GM12891 (cell line): Measurements from ENCODE around the gene HPD.

Experiments used
- PAX5 ChIP-seq: IDR thresholded peaks from 2 replicates; pipeline ENCODE4 v1.6.1; 2011; ENCODE audit warnings: low read length, moderate library complexity, mild to moderate bottlenecking; ENCODE audit not compliant: insufficient read depth, severe bottlenecking
- POLR2A ChIP-seq: IDR thresholded peaks from 2 replicates; pipeline ENCODE4 v1.6.1; 2011; ENCODE audit warnings: low read depth, low read length, control low read depth
- POLR2AphosphoS5 ChIP-seq: IDR thresholded peaks from 2 replicates; pipeline ENCODE4 v1.6.1; 2011; ENCODE audit warnings: low read depth, low read length, control low read depth
- POU2F2 ChIP-seq: IDR thresholded peaks from 2 replicates; pipeline ENCODE4 v1.6.1; 2011; ENCODE audit warnings: low read depth, mild to moderate bottlenecking, control low read depth, low read length, moderate library complexity
- SPI1 ChIP-seq: IDR thresholded peaks from 2 replicates; pipeline ENCODE4 v1.6.1; 2011; ENCODE audit warnings: low read depth, low read length, control low read depth
- TAF1 ChIP-seq: IDR thresholded peaks from 2 replicates; pipeline ENCODE4 v1.6.1; 2011; ENCODE audit warnings: low read depth, low read length, control low read depth

DNA sequence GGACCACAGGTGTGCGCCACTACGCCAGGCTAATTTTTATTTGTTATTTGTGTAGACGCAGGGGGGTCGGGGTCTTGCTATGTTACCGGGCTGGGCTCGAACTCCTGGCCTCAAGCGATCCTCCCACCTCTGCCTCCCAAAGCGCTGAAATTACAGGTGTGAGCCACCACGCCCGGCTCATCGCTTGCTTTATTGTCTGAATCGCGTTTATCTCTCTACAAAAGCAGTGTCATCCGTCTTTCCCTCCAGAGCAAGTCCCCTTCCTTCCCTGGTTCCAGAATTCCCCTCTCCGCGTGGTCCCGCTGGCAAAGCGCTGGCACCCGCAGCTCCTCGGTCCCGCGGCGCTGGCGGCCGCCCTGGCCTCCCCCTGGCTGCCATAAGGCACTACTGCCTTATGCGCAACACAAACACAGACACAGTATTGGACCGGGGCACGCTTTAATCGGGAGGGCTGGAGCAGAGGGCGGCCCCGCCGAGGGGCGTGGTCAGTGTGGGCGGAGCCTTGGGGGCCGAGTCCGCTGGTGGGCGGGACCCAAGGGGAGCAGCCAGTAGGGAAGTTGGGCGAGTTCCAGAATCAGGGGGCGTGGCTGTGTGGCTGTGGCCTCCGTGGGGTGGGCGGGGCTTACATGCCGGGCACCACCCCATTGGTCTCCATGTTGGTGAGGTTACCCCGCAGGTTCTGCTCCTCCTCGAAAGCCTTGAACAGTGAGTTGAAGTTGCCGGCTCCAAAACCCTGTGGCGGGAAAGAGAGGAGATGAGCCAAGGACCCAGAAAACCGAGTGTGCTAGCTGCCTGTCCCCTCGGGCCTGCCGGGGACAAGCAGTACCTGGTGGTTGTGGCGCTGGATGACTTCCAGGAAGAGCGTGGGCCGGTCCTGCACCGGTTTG is 19.3 kb downstream of the HPD start:
- no peak; the same call in 1 of the 2 replicates for TF ChIP-seq POLR2A
- TF ChIP-seq TAF1: no peak
- TF ChIP-seq POLR2AphosphoS5: no peak
- TF ChIP-seq PAX5: peak; percentile 68
- TF ChIP-seq POU2F2: no peak
- peak; percentile 47 for TF ChIP-seq SPI1
